CD14-positive monocyte (primary cell): Measurements from ENCODE around the gene ASCC3. TPM values are rescaled to one million over a fixed set of nuclear protein-coding genes. Genes with fewer than 3 reads are reported as not detected.
A peak's percentile ranks its signal among the peaks of the same experiment; 100 is the strongest.

Experiments used
- DNase-seq, 3 donors: peaks; one replicate each; pipeline ENCODE4 v3.0.0-alpha.2; 2011 to 2022
- H2AFZ ChIP-seq: 2 replicates; pipeline ENCODE4 v1.6.0; 2012; ENCODE audit warnings: mild to moderate bottlenecking, low read depth, low read length, inconsistent platforms; ENCODE audit not compliant: insufficient read depth, poor library complexity, severe bottlenecking
- H3K27ac ChIP-seq, 2 donors: 1 replicate in 1 of 2; 2 replicates in 1 of 2; pipeline ENCODE4 v1.5.1; 2012 to 2013; ENCODE audit warnings: low read length in 2 of 2, control low read depth in 1 of 2, inconsistent platforms in 1 of 2, low read depth in 1 of 2, mild to moderate bottlenecking in 1 of 2
- H3K27me3 ChIP-seq, 2 donors: one replicate each; pipeline versions ENCODE4 v1.6.0 to v1.6.1; 2011 to 2013; ENCODE audit warnings: low read length in 2 of 2; ENCODE audit not compliant: control insufficient read depth in 2 of 2, insufficient read depth in 2 of 2
- H3K36me3 ChIP-seq, 2 donors: replicated peaks in 1 of 2; 1 replicate in 1 of 2; 2 replicates in 1 of 2; pipeline versions ENCODE4 v1.5.1 to v1.6.1; 2012 to 2013; ENCODE audit warnings: low read length in 2 of 2, control low read depth in 1 of 2, inconsistent platforms in 1 of 2, mild to moderate bottlenecking in 1 of 2; ENCODE audit not compliant: insufficient read depth in 2 of 2, control insufficient read depth in 1 of 2
- H3K4me1 ChIP-seq, 2 donors: 1 replicate in 1 of 2; 2 replicates in 1 of 2; pipeline versions ENCODE4 v1.5.1 to v1.6.1; 2012 to 2013; ENCODE audit warnings: low read length in 2 of 2, control low read depth in 1 of 2, inconsistent platforms in 1 of 2, mild to moderate bottlenecking in 1 of 2, moderate library complexity in 1 of 2; ENCODE audit not compliant: insufficient read depth in 2 of 2, control insufficient read depth in 1 of 2
- H3K4me2 ChIP-seq: replicated peaks from 2 replicates; pipeline ENCODE3; 2012; ENCODE audit warnings: low read length, moderate library complexity, mild to moderate bottlenecking; ENCODE audit not compliant: poor library complexity, severe bottlenecking; ENCODE audit errors: extremely low read depth
- H3K4me3 ChIP-seq, 3 experiments: fragments of 200-600 bp in 1 of 3; sonication (generic) in 1 of 3; replicated peaks in 1 of 3; 1 replicate in 2 of 3; 2 replicates in 1 of 3; pipeline ENCODE4 v1.5.1; 2011 to 2013; ENCODE audit warnings: low read length in 3 of 3, mild to moderate bottlenecking in 3 of 3, control low read depth in 2 of 3, low read depth in 2 of 3, inconsistent platforms in 1 of 3, moderate library complexity in 1 of 3
- H3K79me2 ChIP-seq: 2 replicates; pipeline ENCODE4 v1.6.0; 2012; ENCODE audit warnings: mild to moderate bottlenecking, control low read depth, inconsistent platforms, low read length, moderate library complexity; ENCODE audit not compliant: insufficient read depth
- H3K9ac ChIP-seq: 2 replicates; pipeline ENCODE4 v1.6.0; 2017; ENCODE audit warnings: low read length, mild to moderate bottlenecking; ENCODE audit not compliant: insufficient read depth, poor library complexity, severe bottlenecking
- H3K9me3 ChIP-seq, 2 donors: replicated peaks in 1 of 2; 1 replicate in 1 of 2; 2 replicates in 1 of 2; pipeline versions ENCODE4 v1.5.1 to v1.6.1; 2012 to 2013; ENCODE audit warnings: low read length in 2 of 2, control low read depth in 1 of 2; ENCODE audit not compliant: control insufficient read depth in 1 of 2, insufficient read depth in 1 of 2
- H4K20me1 ChIP-seq: 2 replicates; pipeline ENCODE4 v1.6.0; 2012; ENCODE audit warnings: mild to moderate bottlenecking, low read length, control low read depth, moderate library complexity; ENCODE audit not compliant: insufficient read depth
- H3K27ac Mint-ChIP-seq, 7 donors: one replicate each; pipeline ENCODE4 v1.8.0; 2020; ENCODE audit warnings: mild to moderate bottlenecking in 7 of 7, mixed read lengths in 7 of 7, moderate library complexity in 6 of 7, inconsistent platforms in 2 of 7
- H3K27me3 Mint-ChIP-seq, 3 donors: one replicate each; pipeline ENCODE4 v1.8.0; 2021 to 2022; ENCODE audit warnings: low read depth in 3 of 3, mild to moderate bottlenecking in 3 of 3, mixed read lengths in 3 of 3, moderate library complexity in 3 of 3, inconsistent platforms in 1 of 3
- H3K36me3 Mint-ChIP-seq, 2 donors: one replicate each; pipeline ENCODE4 v1.8.0; 2020; ENCODE audit warnings: mixed read lengths in 2 of 2, inconsistent platforms in 1 of 2, mild to moderate bottlenecking in 1 of 2
- H3K4me1 Mint-ChIP-seq: one replicate; pipeline ENCODE4 v1.8.0; 2020; ENCODE audit warnings: mild to moderate bottlenecking, mixed read lengths
- H3K4me3 Mint-ChIP-seq, 2 donors: one replicate each; pipeline ENCODE4 v1.8.0; 2020; ENCODE audit warnings: mild to moderate bottlenecking in 2 of 2, mixed read lengths in 2 of 2, moderate library complexity in 1 of 2
- H3K9me3 Mint-ChIP-seq, 7 donors: one replicate each; pipeline ENCODE4 v1.8.0; 2020 to 2022; ENCODE audit warnings: mixed read lengths in 7 of 7, mild to moderate bottlenecking in 6 of 7, moderate library complexity in 6 of 7, inconsistent platforms in 2 of 7
- WGBS: methylation state at CpG from one replicate; pipeline ENCODE4 v1.1.5; 2013; ENCODE audit warnings: missing lambda C conversion rate; ENCODE audit not compliant: insufficient coverage; 5-methylcytosine and 5-hydroxymethylcytosine counted together
- intact Hi-C, 2 donors: fragments of 100-400 bp; cut with micrococcal nuclease; formaldehyde crosslinking; loops; one replicate each; pipeline versions ENCODE4 v1.15.0 to v1.15.1; 2023
- polyA plus RNA-seq, 3 donors: library from polyadenylated mRNA; depleted of rRNA in 1 of 3; unstranded in 2 of 3; stranded (reverse) in 1 of 3; fragments of 300-500 nt in 2 of 3; fragments of >200 nt in 1 of 3; fragmentation: Illumina TruSeq in 2 of 3; gene quantifications; 1 replicate in 2 of 3; 2 replicates in 1 of 3; pipeline ENCODE4 v1.2.3, GENCODE V29; 2012 to 2021
- TF ChIP-seq, protein P1 (sequence below): fragments of 200-600 bp; IDR thresholded peaks from one replicate; pipeline ENCODE4 v1.8.0; 2022; ENCODE audit warnings: antibody characterized with exemption, mild to moderate bottlenecking

Gene ASCC3
- polyA plus RNA-seq, 3 donors, result 6.4 to 12.9 (median 10.6) TPM

- 6% methylated on average over 20 of the region's 29 CpGs for WGBS
- DNase-seq, result no peak
- Histone ChIP-seq H3K4me2 (no peak overlapping the region), H3K36me3 (no peaks in the 10 kb centered on the region), H3K27ac (no peak overlapping the region), H4K20me1 (no peaks in the 10 kb centered on the region), H3K79me2 (no peaks in the 10 kb centered on the region), H3K27me3 (peaks cover 94 to 99% of the 10 kb centered on the region in 2 donors), H3K9ac (no peak overlapping the region), H3K4me3 (no peak overlapping the region), H3K4me1 (peaks cover 7 to 10% of the 10 kb centered on the region in 2 donors), H3K9me3 (peaks cover 0 to 82% of the 10 kb centered on the region in 2 donors), H2AFZ (no peak overlapping the region)
- intact Hi-C loops, result no loop called here
- Mint-ChIP-seq H3K4me3 (peak overlapping the region in 1 of 2 donors; percentile 77), H3K4me1 (peaks cover 17% of the 10 kb centered on the region), H3K9me3 (peaks cover 0 to 45% (median 25%) of the 10 kb centered on the region in 7 donors), H3K36me3 (peaks cover 0 to 9% of the 10 kb centered on the region in 2 donors), H3K27me3 (peaks cover 20 to 61% (median 59%) of the 10 kb centered on the region in 3 donors), H3K27ac (no peak overlapping the region)
- TF ChIP-seq, protein P1, sequence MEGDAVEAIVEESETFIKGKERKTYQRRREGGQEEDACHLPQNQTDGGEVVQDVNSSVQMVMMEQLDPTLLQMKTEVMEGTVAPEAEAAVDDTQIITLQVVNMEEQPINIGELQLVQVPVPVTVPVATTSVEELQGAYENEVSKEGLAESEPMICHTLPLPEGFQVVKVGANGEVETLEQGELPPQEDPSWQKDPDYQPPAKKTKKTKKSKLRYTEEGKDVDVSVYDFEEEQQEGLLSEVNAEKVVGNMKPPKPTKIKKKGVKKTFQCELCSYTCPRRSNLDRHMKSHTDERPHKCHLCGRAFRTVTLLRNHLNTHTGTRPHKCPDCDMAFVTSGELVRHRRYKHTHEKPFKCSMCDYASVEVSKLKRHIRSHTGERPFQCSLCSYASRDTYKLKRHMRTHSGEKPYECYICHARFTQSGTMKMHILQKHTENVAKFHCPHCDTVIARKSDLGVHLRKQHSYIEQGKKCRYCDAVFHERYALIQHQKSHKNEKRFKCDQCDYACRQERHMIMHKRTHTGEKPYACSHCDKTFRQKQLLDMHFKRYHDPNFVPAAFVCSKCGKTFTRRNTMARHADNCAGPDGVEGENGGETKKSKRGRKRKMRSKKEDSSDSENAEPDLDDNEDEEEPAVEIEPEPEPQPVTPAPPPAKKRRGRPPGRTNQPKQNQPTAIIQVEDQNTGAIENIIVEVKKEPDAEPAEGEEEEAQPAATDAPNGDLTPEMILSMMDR, result no peak
Measured at GRCh38 chr6:100461278-100461916, 419.7 kb downstream of the ASCC3 start.

DNA sequence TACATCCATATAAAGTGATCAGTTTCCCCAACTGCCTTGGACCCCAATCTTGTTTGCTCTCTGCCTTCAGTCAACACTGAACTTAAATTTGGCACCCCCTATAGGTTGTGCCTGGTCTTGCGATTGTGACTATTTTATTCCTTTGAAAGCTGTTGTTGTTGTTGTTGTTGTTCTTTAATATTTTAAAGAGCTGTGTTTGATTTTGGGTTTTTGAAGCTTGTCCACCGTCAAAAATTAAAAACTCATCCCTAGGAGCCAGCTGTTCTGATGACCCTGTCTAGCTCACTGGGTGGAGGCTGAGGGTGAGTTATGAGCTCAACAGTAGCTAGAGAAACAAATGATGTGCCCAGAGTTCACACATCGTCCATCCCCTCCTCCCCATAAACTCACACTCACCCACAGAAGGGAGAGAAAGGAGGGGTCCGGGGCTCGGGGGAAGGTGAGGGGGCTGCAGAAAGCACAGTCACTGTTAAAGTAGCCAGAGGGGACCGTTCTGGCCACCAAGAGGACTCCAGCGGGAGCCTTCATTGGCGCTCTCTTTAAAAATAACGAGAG lies 420.4 kb downstream of the ASCC3 start:
- WGBS, result 20% methylated on average over 1 of the region's 9 CpGs
- no peak overlapping the region for H3K27ac Mint-ChIP-seq
- H4K20me1 ChIP-seq, result no peaks in the 10 kb centered on the region
- H3K4me3 ChIP-seq, result no peak overlapping the region
- peaks cover 94 to 99% of the 10 kb centered on the region in 2 donors for H3K27me3 ChIP-seq
- H3K27ac ChIP-seq, result no peak overlapping the region
- no peak overlapping the region for H3K4me2 ChIP-seq
- peaks cover 7 to 10% of the 10 kb centered on the region in 2 donors for H3K4me1 ChIP-seq
- TF ChIP-seq, protein P1, result peak; percentile 31
- no peaks in the 10 kb centered on the region for H3K79me2 ChIP-seq
- peaks cover 13 to 54% (median 52%) of the 10 kb centered on the region in 3 donors for H3K27me3 Mint-ChIP-seq
- peaks cover 0 to 82% of the 10 kb centered on the region in 2 donors for H3K9me3 ChIP-seq
- no peak overlapping the region for H3K9ac ChIP-seq
- H3K36me3 ChIP-seq, result no peaks in the 10 kb centered on the region
- peaks cover 0 to 48% (median 26%) of the 10 kb centered on the region in 7 donors for H3K9me3 Mint-ChIP-seq
- H3K4me1 Mint-ChIP-seq, result peaks cover 19% of the 10 kb centered on the region
- peaks cover 0 to 7% of the 10 kb centered on the region in 2 donors for H3K36me3 Mint-ChIP-seq
- DNase-seq, result no peak
- peak overlapping the region in 1 of 2 donors; percentile 53 for H3K4me3 Mint-ChIP-seq
- intact Hi-C loops, result no loop called here
- no peak overlapping the region for H2AFZ ChIP-seq
